EL (cell line): ENCODE measurements around the gene VSNL1.

Experiments
- DNase-seq: peaks from one replicate; pipeline ENCODE4 v3.0.0-alpha.2; 2016

Gene VSNL1

DNA sequence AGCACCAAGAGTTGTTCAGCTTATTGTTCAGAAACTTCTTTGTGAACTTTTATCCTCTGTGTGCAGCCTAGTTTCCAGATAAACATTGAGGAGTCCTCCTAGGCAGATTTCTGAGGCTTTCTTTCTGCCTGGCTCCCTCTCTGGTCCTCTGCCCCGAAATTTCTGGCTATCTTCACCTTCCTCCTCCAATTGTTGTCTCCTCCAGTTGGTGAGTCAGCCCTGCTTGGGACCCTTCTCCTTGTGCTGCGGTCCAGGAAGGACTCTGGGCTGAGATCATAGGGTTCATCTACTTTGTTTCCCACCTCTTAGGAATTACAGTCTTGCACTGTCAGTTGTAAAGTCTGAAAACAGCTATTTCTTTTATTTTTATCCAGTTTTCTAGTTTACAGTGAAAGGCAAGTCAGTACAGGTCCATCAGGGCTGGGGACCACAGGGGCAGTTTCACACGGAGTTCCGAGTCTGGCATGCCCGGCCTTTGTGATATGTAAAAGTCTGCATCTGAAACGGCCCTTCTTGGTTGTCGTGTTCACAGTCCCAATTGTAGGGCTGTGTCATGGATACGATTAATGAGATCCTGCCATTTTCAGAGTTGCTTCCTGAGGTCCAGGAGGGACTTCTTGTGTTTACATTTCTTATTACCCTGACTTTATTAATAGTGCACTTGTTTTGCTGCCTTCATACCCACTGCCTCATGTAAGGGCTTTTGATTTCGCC lies 112.3 kb downstream of the VSNL1 start:
- DNase-seq, result no peak

DNA sequence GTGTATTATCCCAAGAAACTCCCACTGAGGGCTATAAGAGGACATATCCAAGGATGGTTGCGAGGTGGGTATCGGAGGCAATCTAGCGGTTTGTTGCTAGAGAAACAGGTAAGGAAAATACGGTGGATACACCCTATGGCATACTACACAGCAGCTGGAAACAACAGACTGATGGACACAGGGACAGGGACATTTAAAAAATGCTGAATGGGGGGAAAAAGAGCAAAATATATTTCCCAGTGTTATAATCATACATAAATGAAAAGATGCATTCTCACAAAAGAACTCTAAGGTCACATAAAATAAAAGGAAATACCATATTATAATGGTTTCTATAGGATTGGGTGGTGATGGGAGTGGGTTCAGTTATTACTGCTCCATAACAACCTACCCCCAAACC lies 117.3 kb downstream of the VSNL1 start:
- no peak for DNase-seq

DNA sequence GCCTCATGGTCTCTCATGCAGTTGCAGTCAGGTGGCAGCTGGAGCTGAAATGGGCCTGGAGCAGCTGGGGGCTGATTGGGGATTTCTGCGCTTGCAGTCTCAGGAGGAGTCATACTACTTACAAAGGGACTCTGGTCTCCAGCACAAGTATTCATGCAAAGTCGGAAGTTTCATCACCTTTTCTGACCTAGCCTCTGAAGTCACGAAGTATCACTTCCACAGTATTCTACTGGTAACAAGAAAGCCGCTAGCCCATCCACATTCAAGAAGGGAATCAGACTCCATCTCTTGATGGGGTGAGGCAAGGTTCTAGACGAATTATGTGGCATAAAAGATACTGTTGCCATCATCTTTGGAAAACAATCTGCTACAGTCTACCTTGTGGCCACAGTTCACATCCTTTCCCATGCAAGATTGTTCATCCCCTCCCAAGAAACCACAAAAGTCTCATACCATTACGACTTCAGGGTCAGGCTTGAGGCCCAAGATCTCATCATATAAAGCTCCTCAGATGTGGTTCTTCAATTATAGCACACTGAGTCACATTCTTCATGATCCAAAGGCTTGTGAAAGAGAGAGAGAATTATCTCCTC lies 117.9 kb downstream of the VSNL1 start:
- peak; percentile 45 for DNase-seq

DNA sequence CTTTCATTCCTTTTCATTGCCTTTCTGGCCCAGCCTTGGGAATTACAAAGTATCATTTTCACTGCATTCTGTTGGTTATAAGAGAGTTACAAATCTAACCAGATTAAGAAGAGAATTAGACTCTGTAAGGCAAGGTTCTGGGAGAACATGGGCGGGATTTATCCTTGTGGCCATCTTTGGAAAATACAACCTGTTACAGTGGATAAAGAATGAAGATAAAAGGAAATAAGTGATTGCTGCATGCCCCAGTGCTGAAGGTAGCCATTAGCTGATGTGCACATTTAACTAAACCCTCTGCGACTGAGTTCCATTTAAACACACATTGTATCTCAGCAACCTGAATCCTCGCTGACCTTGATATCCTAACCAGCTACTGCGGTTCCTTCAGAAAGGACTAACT lies 119.7 kb downstream of the VSNL1 start:
- DNase-seq, result no peak

DNA sequence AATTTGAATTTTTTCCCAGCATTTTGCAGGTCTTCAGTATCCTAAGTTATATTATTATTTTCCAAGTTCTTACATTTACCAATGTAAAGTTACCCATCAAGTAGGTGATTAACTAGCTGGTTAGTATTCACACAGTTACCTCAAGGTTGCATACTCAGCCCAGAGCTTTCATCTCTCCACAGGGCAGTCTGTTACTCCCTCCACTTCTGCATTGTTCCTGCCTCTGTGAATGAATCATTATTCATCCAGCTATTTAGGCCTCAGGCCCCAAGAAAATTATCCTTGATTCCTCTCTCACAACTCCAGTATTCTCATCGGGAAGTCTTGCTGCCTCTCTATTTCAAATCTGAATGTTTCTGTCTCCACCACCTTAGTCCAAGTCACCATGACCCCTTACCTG lies 121.0 kb downstream of the VSNL1 start:
- no peak for DNase-seq

DNA sequence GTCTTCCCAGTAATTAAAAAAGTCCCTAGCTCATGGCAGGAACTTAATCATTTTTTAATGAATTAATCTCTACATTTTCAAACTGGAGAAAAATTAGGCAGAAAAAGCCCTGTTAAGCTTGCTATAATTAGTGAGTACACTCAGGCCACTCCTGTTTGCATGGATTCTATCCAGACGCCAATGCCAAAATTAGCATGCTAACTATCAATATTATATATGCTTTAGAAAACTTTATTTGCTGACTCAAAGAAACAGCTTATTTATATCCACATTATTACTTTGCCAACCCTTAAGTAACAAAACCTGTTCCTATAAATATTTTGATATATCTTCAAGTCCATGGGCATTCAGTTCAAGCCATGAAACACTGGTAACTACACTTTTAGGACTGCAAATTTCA lies 122.2 kb downstream of the VSNL1 start:
- no peak for DNase-seq

DNA sequence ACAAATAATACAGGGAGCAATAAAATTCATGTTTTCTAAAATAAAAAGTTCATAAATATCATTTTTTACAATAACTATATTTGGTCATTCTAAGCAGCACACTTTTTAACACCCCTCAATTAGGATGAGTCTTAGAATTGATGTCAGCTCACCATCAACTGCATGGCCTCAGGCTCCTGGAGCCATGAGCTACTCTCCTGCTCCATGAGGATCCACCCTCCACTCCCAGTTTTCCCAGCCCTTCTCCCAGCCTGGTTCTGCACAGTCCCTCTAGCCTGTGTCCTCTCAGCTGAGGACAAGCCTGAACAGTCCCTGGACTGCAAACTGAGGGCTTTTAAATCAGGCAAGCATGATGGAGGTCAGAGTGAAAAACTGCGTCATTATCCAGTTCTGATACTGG lies 124.0 kb downstream of the VSNL1 start:
- DNase-seq, result no peak

DNA sequence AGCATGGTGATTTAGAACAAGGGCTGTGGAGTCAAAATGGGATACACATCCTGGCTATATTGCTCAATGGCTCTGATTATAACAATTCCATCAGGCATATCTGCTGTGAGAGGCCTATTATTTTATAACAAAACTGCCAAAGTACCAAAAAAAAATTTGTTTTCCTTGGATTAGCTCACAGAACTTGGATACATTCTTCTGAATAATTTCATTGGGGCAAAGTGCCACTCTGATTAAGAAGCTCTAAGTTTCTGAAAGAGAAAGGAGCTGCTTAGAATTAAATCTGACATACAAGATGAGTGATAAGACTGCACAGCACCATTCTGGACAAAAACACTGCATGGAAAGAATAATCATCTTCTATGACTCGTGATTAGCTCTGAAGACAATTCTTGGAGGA lies 127.4 kb downstream of the VSNL1 start:
- no peak for DNase-seq

DNA sequence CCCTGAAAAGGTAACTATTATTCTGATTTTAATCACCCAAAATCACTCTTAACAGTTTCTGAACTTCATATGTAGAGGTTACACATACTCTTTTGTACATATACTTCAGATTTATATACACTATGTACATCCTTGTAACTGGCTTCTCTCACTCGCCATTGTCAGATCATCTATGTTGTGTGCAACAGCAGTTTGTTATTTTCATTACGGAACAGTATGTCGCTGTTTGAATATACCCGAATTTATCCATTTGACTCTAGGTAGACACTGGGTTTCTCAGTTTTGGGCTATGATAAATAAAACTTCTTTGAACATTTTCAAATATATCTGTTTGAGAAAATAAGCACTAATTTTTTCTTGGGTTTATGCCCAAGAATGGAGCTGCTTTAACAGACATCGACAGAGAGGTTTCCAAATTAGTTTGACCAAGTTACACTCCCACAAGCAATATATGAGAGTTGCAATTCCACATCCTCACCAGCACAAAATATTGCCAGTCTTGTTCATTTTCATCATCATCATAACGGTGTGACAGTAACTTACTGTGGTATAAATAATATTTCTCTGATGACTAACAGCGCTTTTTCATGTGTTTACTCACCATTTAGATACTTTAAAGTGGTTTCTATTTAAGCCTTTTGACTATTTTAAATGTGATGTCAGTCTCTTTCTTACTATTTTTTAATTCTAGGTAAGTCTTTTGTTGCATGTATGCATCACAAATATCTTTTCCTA lies 132.3 kb downstream of the VSNL1 start:
- peak; percentile 70 for DNase-seq

DNA sequence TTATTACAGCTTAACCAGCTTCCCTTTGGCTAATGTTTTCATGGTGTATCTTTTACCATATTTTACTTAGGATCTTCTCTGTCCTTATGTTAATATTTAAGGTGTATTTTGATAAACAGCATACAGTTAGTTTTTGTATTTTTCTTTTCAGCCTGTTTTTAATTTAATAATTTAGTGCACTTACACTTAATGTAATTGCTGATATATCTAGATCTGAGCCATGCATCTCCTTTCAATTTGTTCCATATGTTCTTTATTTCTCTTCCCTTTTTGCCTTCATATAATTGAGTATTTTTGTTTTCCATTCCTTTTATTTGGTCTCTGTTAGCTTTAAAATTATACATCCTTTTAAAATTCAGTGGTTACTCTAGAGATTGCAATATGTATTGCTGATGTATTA lies 134.3 kb downstream of the VSNL1 start:
- DNase-seq, result no peak

DNA sequence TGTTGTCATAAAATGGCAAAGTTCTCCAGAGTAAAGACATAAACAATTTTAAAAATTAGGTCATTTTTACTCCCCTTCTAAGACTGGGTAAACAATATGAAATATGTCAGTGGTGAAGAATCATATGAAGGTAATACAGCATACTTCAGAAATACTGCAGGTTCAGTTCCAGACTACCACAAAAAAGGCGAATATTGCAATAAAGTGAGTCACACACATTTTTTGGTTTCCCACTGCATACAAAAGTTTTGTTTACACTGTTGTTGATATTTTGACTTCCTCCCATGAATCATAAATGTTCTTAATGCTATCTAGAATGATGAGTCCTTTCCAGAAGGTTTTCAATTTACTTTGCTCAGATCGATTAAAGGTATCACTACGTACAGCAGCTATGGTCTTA lies 139.6 kb downstream of the VSNL1 start:
- DNase-seq, result peak; percentile 8

DNA sequence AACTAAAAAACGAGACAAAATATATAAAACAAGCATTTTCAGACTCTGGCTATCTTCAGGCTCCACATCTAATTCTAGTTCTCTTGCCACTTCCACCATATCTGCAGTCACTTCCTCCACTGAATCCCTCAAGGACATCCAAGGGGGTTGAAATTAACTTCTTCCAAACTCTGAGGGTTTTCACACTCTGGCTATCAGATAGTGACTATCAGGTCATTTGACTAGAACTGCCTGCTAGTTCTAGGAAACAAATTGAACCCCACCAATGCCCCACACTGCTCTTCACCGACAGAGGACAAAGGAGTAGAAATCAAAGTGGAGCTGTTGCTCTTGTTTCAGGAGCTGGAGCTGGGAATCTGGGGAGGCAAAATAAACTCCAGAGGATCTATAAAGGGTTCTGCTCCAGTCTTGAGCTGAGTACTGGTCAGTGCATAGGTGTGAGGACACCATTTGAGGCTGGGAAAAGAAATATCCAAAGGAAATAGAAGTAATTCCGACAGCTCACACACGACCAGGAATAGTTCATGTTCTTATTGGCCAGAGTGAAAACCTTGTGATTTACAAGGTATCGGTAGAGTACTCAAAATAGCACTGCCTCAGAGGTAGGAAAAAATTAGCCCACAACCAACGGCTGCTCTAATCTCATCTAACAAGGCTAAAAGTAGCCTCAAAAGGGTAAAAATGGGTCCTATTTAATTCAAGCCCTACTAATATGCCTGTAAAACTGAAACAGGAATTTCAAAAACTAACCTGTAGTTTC lies 141.8 kb downstream of the VSNL1 start:
- DNase-seq, result no peak

DNA sequence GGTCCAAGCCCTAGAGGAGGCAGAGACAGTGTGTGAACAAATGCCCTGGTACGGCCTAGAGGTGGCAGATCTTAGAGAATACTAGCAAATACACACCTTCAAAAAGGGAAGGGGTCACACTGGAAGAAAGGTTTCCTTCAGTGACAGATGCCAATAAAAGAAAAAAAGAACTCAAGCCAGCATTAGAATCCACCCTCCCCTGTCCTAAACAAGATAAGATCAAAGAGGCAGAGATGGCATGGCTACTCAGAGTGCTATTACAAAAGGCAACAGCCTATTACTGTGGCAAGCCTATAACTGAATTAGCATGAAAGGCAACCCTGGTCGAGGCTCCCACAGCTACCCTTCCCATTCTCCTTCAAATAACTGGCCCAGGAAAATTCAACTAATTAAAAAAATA lies 143.5 kb downstream of the VSNL1 start:
- DNase-seq, result no peak

DNA sequence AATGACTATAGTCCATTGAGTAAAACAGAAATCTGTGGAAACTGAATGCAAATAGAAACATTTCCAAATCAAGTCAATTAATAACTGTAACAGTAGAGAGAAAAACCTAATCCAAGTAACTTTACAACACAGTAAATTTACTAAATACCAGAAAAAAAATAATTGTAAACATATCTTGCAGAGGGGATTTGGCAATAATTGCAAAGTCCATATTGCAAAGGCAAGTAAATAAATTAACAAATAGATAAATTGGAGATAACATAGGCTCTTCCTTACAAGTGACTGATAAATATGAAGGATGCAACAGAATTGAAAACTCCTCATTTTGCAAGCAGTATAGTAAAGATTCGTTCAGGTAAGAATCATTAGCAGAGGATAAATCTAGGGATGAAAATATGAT lies 148.1 kb downstream of the VSNL1 start:
- DNase-seq, result no peak

DNA sequence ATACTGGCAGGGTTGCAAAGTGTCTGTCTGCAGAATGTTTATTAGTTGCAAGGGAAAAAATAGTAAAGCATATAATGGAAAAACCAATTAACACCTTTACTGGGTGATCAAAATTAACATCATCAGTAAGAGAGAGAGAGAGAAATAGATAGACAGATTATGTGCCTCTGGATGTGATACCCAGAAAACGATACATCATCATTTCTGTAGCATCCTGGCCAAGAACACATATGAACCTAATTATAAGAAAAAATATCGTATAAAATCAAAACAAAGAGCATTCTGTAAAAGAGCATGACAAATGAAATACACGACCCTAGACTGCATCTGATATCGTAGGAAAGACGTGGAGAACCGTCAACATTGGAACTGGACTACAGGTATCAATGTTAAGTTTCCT lies 148.5 kb downstream of the VSNL1 start:
- no peak for DNase-seq

DNA sequence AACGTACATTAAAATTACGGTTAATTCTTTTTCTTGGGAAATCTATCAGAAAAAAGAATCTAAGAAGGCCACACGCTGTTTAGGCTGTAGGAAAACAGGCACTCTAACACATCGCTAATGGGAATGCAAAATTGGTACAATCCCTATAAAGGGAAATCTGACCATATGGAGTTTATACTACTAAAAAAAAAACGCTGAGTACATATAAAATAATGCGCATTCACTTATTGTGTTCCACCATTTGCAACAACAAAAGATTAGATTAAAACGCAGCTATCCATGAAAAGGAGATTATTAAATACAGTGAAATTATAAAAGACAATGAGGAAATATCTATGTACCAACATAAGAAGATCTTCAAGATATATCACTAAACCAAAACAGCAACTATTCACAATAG lies 150.3 kb downstream of the VSNL1 start:
- no peak for DNase-seq
